Fibroblast of the aortic adventitia (primary cell): Measurements from ENCODE around the gene RSF1. TPM values are rescaled to one million over a fixed set of nuclear protein-coding genes. Genes with fewer than 3 reads are reported as not detected.

Experiments
- DNase-seq: peaks from one replicate; pipeline ENCODE4 v3.0.0-alpha.2; 2010; ENCODE audit warnings: low read depth
- H3K4me3 ChIP-seq: 2 replicates; pipeline ENCODE4 v1.5.1; 2011; ENCODE audit warnings: low read depth, mild to moderate bottlenecking, control low read depth, low read length, moderate library complexity
- CTCF ChIP-seq: IDR thresholded peaks from 2 replicates; pipeline ENCODE4 v1.5.1; 2011; ENCODE audit warnings: mild to moderate bottlenecking, low read length, control low read depth, inconsistent platforms; ENCODE audit not compliant: insufficient read depth
- total RNA-seq: library from RNA; depleted of rRNA; stranded (reverse); fragments of >200 nt; gene quantifications from 2 replicates; pipeline ENCODE4 v1.2.3, GENCODE V29; 2012; ENCODE audit warnings: low replicate concordance

The RSF1 gene
- total RNA-seq, 1 donor = 44.5 TPM

DNA sequence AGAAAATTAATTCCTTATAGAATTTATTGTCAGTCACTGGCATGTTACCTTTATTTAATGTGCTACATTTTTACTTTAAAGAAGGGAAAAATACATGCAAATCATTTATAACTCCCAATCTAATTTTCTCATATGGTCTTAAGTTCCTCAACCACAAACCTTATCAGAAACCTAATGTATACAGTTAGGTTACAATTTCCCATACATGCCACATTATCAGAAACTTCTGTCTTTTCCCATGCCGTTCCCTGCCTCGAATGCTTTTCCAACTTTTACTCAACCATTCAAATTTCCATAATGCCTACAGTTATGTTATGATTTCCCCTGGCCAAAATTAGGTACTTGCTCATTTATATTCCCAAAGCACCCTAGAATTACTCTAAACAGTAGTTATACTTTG lies 13.5 kb downstream of the RSF1 start:
- no peak overlapping the region for H3K4me3 ChIP-seq
- no peak for DNase-seq
- TF ChIP-seq CTCF = no peak

DNA sequence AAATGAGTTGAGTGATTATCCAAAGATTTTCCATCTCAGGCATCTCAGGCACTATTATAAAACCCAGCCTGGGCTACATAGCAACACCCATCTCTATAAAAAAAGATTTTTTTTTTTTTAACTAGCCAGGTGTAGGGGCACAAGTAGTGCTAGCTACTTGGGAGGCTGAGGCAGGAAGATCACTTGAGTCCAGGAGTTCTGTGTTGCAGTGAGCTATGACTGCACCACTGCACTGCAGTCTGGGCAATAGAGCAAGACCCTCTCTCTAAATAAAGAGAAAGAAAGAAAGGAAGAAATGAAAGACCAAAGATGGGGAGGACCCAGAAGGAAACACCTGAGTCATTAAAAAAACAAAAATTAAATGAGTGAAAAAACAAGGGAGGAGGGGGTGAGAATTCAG lies 14.1 kb downstream of the RSF1 start:
- no peak for TF ChIP-seq CTCF

GRCh38 chr11:77801477-77801876 lies 19.0 kb downstream of the RSF1 start:
- no peak for DNase-seq
- H3K4me3 ChIP-seq = no peak overlapping the region
- no peak for TF ChIP-seq CTCF

More for the DNA sequence above, 14.1 kb downstream of the RSF1 start:
- H3K4me3 ChIP-seq = no peak overlapping the region
- no peak for DNase-seq

GRCh38 chr11:77800449-77800848 lies 20.1 kb downstream of the RSF1 start:
- no peak for DNase-seq
- no peak for TF ChIP-seq CTCF
- no peak overlapping the region for H3K4me3 ChIP-seq

GRCh38 chr11:77799338-77799737 lies 21.2 kb downstream of the RSF1 start:
- DNase-seq = no peak
- no peak overlapping the region for H3K4me3 ChIP-seq
- no peak for TF ChIP-seq CTCF

DNA sequence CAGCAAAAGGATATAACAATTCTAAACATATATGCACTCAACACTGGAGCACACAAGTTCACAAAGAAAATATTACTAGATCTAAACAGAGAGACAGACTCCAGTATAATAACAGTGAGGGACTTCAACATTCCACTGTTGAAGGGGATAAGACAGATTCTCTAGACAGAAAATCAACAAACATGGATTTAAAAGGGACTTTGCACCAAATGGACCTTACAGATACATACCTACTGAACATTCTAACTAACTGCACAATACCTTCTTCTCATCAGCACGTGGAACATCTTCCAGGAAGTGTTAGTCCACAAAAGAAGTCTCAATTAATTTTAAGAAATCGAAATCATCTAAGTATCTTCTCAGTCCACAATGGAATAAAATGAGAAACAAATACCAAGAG lies 26.6 kb downstream of the RSF1 start:
- DNase-seq = no peak
- H3K4me3 ChIP-seq = no peak overlapping the region
- TF ChIP-seq CTCF = no peak

GRCh38 chr11:77791301-77791700 lies 29.2 kb downstream of the RSF1 start:
- no peak for TF ChIP-seq CTCF
- no peak for DNase-seq
- no peak overlapping the region for H3K4me3 ChIP-seq
